Stimulated activated naive CD8-positive, alpha-beta T cell treated with anti-CD3 and anti-CD28 coated beads, Interleukin-15, amount 100 ng/mL, for 72 hours (primary cell): ENCODE results near the gene BCL7C.
"Not testable (repeated sequence)": the region's sequence is repeated elsewhere in the genome, so short reads cannot be mapped to it uniquely, and the experiment has no call there.

Experiments
- ATAC-seq: fragments of 150-1000 bp; cut with Tn5 transposase; 2 replicates; pipeline ENCODE4 v1.10.0; 2021; ENCODE audit warnings: mild to moderate bottlenecking, moderate library complexity
- DNase-seq, 2 donors: peaks; one replicate each; pipeline ENCODE4 v3.0.0; 2021 to 2022
- H3K27ac Mint-ChIP-seq, 2 donors: one replicate each; pipeline ENCODE4 v1.8.0; 2022; ENCODE audit warnings: mild to moderate bottlenecking in 2 of 2, mixed read lengths in 2 of 2, moderate library complexity in 2 of 2
- H3K27me3 Mint-ChIP-seq: one replicate; pipeline ENCODE4 v1.8.0; 2022; ENCODE audit warnings: mixed read lengths
- H3K4me1 Mint-ChIP-seq: one replicate; pipeline ENCODE4 v1.8.0; 2022; ENCODE audit warnings: mild to moderate bottlenecking, mixed read lengths
- H3K4me3 Mint-ChIP-seq, 2 donors: one replicate each; pipeline ENCODE4 v1.8.0; 2022; ENCODE audit warnings: mild to moderate bottlenecking in 2 of 2, mixed read lengths in 2 of 2, moderate library complexity in 1 of 2
- H3K9me3 Mint-ChIP-seq, 2 donors: one replicate each; pipeline ENCODE4 v1.8.0; 2022; ENCODE audit warnings: mixed read lengths in 2 of 2

BCL7C gene

DNA sequence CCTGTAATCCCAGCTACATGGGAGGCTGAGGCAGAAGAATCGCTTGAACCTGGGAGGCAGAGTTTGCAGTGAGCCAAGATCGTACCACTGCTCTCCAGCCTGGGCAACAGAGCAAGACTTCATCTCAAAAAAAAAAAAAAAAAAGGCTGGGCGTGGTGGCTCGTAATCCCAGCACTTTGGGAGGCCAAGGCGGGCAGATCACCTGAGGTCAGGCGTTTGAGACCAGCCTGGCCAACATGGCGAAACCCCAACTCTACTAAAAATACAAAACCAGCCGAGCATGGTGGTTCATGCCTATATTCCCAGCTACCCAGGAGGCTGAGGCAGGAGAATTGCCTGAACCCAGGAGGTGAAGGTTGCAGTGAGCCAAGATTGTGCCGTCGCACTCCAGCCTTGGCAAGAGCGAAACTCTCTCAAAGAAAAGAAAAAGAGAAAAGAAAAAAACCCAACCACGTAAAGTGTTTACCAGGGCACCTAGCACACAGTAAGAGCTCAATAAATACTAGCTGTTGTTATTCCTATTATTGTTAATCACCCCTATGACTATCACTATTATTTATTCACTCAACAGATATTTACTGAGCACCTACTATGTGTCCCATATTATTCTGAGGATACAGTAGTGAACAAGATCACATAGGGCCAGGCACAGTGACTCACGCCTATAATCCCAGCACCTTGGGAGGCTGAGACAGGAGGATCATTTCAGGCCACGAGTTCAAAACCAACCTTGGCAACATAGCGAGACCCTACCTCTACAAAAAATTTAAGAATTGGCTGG is 2.6 kb downstream of the BCL7C start:
- not testable (repeated sequence) for ATAC-seq, DNase-seq, H3K9me3 Mint-ChIP-seq, H3K4me3 Mint-ChIP-seq, H3K27ac Mint-ChIP-seq, H3K27me3 Mint-ChIP-seq
- H3K4me1 Mint-ChIP-seq, result peaks cover 43% of the 10 kb centered on the region

- H3K27ac Mint-ChIP-seq, result no peak overlapping the region
- no peak overlapping the region for H3K4me3 Mint-ChIP-seq
- peaks cover 33% of the 10 kb centered on the region for H3K4me1 Mint-ChIP-seq
- ATAC-seq (no peak), DNase-seq (no peak)
- H3K27me3 Mint-ChIP-seq, result no peaks in the 10 kb centered on the region
- H3K9me3 Mint-ChIP-seq, result no peaks in the 10 kb centered on the region
Measured at GRCh38 chr16:30889721-30890120, 4.2 kb downstream of the BCL7C start.

GRCh38 chr16:30888856-30889499 is 4.9 kb downstream of the BCL7C start:
- DNase-seq, result no peak

GRCh38 chr16:30887927-30888326 is 6.0 kb downstream of the BCL7C start:
- DNase-seq, result no peak
- Mint-ChIP-seq H3K27me3 (no peaks in the 10 kb centered on the region), H3K4me3 (no peak overlapping the region)

More at GRCh38 chr16:30888856-30889499, 4.9 kb downstream of the BCL7C start:
- no peak overlapping the region for H3K4me3 Mint-ChIP-seq
- peaks cover 27% of the 10 kb centered on the region for H3K4me1 Mint-ChIP-seq
- no peaks in the 10 kb centered on the region for H3K27me3 Mint-ChIP-seq
- no peak overlapping the region for H3K27ac Mint-ChIP-seq
- H3K9me3 Mint-ChIP-seq, result no peaks in the 10 kb centered on the region
- no peak for ATAC-seq

GRCh38 chr16:30886145-30886544 is 7.7 kb downstream of the BCL7C start:
- ATAC-seq (no peak), DNase-seq (no peak)
- Mint-ChIP-seq H3K4me1 (peaks cover 31% of the 10 kb centered on the region), H3K9me3 (no peaks in the 10 kb centered on the region), H3K27ac (no peak overlapping the region), H3K27me3 (no peaks in the 10 kb centered on the region), H3K4me3 (no peak overlapping the region)

More at GRCh38 chr16:30887927-30888326, 6.0 kb downstream of the BCL7C start:
- peaks cover 24% of the 10 kb centered on the region for H3K4me1 Mint-ChIP-seq
- no peak for ATAC-seq
- H3K9me3 Mint-ChIP-seq, result no peaks in the 10 kb centered on the region
- H3K27ac Mint-ChIP-seq, result no peak overlapping the region

DNA sequence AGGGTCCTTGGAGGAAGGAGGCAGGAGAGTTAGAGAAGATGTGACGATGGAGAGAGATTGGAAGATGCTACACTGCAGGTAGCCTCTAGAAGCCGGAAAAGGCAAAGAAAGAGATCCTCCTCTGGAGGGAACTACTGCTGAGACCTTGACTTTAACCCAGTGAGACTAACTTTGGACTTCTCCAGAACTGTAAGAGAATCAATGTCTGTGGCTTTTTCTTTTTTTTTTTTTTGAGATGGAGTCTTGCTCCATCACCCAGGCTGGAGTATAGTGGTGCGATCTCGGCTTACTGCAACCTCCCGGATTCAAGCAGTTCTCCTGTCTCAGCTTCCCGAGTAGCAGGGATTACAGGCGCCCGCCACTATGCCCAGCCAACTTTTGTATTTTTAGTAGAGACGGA is 8.7 kb downstream of the BCL7C start:
- no peak for ATAC-seq
- H3K4me3 Mint-ChIP-seq, result no peak overlapping the region

GRCh38 chr16:30884760-30885159 is 9.1 kb downstream of the BCL7C start:
- Mint-ChIP-seq H3K27me3 (no peaks in the 10 kb centered on the region), H3K4me3 (no peak overlapping the region), H3K4me1 (peaks cover 31% of the 10 kb centered on the region), H3K9me3 (no peaks in the 10 kb centered on the region), H3K27ac (no peak overlapping the region)
- ATAC-seq, result no peak
- DNase-seq, result no peak

More for the DNA sequence above, 8.7 kb downstream of the BCL7C start:
- no peaks in the 10 kb centered on the region for H3K9me3 Mint-ChIP-seq
- no peaks in the 10 kb centered on the region for H3K27me3 Mint-ChIP-seq
- H3K27ac Mint-ChIP-seq, result no peak overlapping the region
- DNase-seq, result no peak
- H3K4me1 Mint-ChIP-seq, result peaks cover 31% of the 10 kb centered on the region

- Mint-ChIP-seq H3K4me1 (peaks cover 33% of the 10 kb centered on the region), H3K27ac (peak overlapping the region; percentile 82 to 84), H3K4me3 (peak overlapping the region in 1 of 2 donors; percentile 9), H3K9me3 (no peaks in the 10 kb centered on the region), H3K27me3 (no peaks in the 10 kb centered on the region)
- ATAC-seq, result peak; percentile 63
- DNase-seq, result no peak
Measured at GRCh38 chr16:30882429-30883310, 11.2 kb downstream of the BCL7C start.

DNA sequence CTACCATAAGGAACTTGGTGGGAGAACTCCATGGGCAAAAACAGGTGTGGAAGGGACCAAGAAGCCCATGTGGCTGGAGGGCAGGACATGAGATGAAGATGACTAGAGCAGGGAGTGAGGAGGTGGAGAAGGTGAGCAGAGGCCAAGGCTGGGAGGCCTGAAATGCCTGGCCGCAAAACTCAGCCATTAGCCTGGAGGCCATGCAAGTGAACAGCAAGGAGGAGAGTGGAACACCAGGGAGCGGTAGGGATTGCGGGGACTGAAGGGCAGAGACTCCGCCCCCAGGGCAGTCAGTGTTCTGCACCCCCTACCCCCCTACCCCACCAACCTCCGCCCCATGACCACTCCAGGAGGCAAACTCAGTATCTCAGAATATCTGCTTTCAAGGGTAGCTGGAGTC is 17.0 kb downstream of the BCL7C start:
- no peaks in the 10 kb centered on the region for H3K27me3 Mint-ChIP-seq
- peak overlapping the region; percentile 88 to 98 for H3K4me3 Mint-ChIP-seq
- H3K9me3 Mint-ChIP-seq, result no peaks in the 10 kb centered on the region
- H3K4me1 Mint-ChIP-seq, result peaks cover 55% of the 10 kb centered on the region
- ATAC-seq (no peak), DNase-seq (no peak)
- peak overlapping the region; percentile 65 to 94 for H3K27ac Mint-ChIP-seq

GRCh38 chr16:30875871-30876801 is 17.7 kb downstream of the BCL7C start:
- ATAC-seq (peak; percentile 52), DNase-seq (peak in 1 of 2 donors; percentile 54)
- peaks cover 51% of the 10 kb centered on the region for H3K4me1 Mint-ChIP-seq
- H3K9me3 Mint-ChIP-seq, result no peaks in the 10 kb centered on the region
- H3K4me3 Mint-ChIP-seq, result peak overlapping the region; percentile 88 to 98
- H3K27me3 Mint-ChIP-seq, result no peaks in the 10 kb centered on the region
- peak overlapping the region; percentile 93 to 94 for H3K27ac Mint-ChIP-seq

DNA sequence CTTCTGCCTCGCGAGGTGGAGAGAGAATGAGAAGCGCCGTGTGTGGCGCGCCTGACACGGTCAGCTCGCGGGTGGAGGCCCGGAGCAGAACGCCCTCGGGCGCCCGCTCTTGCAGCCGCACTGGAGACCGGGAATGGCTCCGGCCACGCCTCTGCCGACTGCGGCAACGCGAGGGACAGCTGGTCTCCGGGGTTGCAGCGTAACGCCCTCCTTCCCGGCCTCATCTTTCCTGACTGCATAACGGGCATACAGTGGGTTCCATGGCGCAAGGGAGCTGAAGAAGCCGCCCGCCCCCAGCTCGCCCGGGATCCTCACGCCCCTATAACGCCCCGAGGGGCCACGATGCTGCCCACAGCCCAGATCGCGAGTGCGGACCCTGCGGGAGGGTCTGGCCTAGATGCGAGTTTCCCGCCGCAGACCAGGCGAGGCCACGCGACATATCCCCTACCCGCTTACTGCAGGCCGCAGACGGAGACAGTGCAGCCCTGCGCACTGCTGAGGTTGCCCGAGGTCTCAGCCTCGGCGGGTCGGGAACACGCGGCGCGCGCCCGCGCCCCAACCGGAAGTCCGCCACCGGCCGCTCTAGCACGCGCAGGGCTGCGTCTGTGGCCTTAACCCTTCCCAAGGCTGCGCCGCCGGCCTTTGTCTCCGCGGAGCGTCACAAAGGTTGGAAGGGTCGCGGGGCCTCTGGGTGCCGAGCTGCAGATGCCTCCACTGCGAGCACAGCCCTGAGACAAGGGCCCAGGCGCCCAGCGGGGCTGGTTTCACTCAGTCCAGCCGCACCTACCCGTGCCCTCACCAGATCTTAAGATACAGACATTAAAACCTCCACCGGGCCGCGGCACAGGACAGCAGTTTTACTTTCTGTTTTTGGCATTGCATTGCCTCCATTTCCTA is 18.8 kb downstream of the BCL7C start:
- H3K27me3 Mint-ChIP-seq, result no peaks in the 10 kb centered on the region
- peak; percentile 88 to 91 for DNase-seq
- peaks cover 51% of the 10 kb centered on the region for H3K4me1 Mint-ChIP-seq
- H3K4me3 Mint-ChIP-seq, result peak overlapping the region; percentile 88 to 98
- H3K27ac Mint-ChIP-seq, result peak overlapping the region; percentile 93 to 94
- no peaks in the 10 kb centered on the region for H3K9me3 Mint-ChIP-seq
- peak; percentile 94 for ATAC-seq

DNA sequence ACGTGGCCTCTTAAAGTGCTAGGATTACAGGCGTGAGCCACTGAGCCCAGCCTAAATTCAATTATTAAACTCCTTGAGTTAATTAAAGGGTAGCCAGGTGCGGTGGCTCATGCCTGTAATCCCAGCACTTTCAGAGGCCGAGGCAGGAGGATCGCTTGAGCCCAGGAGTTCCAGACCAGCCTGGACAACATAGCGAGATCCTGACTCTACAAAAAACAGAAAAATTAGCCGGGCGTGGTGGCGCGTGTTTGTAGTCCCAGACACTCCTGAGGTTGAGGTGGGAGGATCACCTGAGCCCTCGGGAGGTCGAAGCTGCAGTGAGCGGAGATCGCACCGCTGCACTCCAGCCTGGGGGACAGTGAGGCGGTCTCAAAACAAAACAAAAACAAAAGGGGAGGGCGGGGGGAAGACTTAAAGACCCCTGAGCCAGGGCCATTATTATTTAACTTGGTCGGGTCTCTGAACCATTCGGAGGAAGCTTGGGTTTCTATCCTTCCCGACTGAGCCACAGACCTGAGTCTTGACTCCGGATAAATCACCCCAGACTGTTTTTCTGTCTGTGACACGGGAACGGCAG is 19.5 kb downstream of the BCL7C start:
- H3K9me3 Mint-ChIP-seq, result no peaks in the 10 kb centered on the region
- H3K27ac Mint-ChIP-seq, result peak overlapping the region; percentile 90 to 93
- no peak for ATAC-seq
- H3K4me1 Mint-ChIP-seq, result peaks cover 49% of the 10 kb centered on the region
- no peak for DNase-seq
- H3K4me3 Mint-ChIP-seq, result peak overlapping the region; percentile 88 to 98
- no peaks in the 10 kb centered on the region for H3K27me3 Mint-ChIP-seq

- Mint-ChIP-seq H3K4me3 (no peak overlapping the region), H3K27ac (no peak overlapping the region)
- ATAC-seq, result no peak
Measured at GRCh38 chr16:30870904-30871303, 23.0 kb downstream of the BCL7C start.

More at GRCh38 chr16:30870904-30871303, 23.0 kb downstream of the BCL7C start:
- Mint-ChIP-seq H3K27me3 (no peaks in the 10 kb centered on the region), H3K4me1 (peaks cover 27% of the 10 kb centered on the region), H3K9me3 (no peaks in the 10 kb centered on the region)
- DNase-seq, result no peak
